OCI-LY1 (cell line): ENCODE results near the gene MTUS2.
A peak's percentile ranks its signal among the peaks of the same experiment; 100 is the strongest.

Source experiments
- CTCF ChIP-seq: fragments of 200-600 bp; sonication (generic), shearing (Covaris generic); IDR thresholded peaks from 2 replicates; pipeline ENCODE4 v1.5.1; 2017; ENCODE audit warnings: mild to moderate bottlenecking, antibody characterized with exemption, low read length, moderate library complexity, mixed read lengths
- EZH2 ChIP-seq: fragments of 200-600 bp; sonication (generic), shearing (Covaris generic); IDR thresholded peaks from 2 replicates; pipeline ENCODE4 v1.8.0; 2017; ENCODE audit warnings: borderline replicate concordance, mixed run types, mild to moderate bottlenecking, antibody characterized with exemption, low read length, moderate library complexity, mixed read lengths

GRCh38 chr13:29260684-29261083 lies 440.5 kb downstream of the MTUS2 start:
- peak; percentile 36 for TF ChIP-seq CTCF
- TF ChIP-seq EZH2, result no peak
